Stimulated activated CD4-positive, alpha-beta T cell treated with anti-CD3 and anti-CD28 coated beads, Interleukin-1b, Interleukin-23, amount 100 ng/mL, for 48 hours (primary cell): ENCODE data around the gene COL13A1.

Experiments used
- DNase-seq: peaks from one replicate; pipeline ENCODE4 v3.0.0-alpha.2; 2020

Gene COL13A1

GRCh38 chr10:69848454-69848853, 46.7 kb downstream of the COL13A1 start:
- no peak for DNase-seq

- no peak for DNase-seq
Measured at GRCh38 chr10:69849825-69850224, 48.1 kb downstream of the COL13A1 start.

GRCh38 chr10:69850440-69850839, 48.7 kb downstream of the COL13A1 start:
- no peak for DNase-seq

GRCh38 chr10:69851306-69851705, 49.6 kb downstream of the COL13A1 start:
- DNase-seq, result no peak

- DNase-seq, result no peak
Measured at GRCh38 chr10:69853064-69853463, 51.4 kb downstream of the COL13A1 start.

GRCh38 chr10:69854511-69855345, 53.0 kb downstream of the COL13A1 start:
- DNase-seq, result no peak

- no peak for DNase-seq
Measured at GRCh38 chr10:69855346-69856111, 53.8 kb downstream of the COL13A1 start.

- DNase-seq, result no peak
Measured at GRCh38 chr10:69856601-69857166, 55.0 kb downstream of the COL13A1 start.

GRCh38 chr10:69858201-69858600, 56.5 kb downstream of the COL13A1 start:
- no peak for DNase-seq

GRCh38 chr10:69860271-69860670, 58.6 kb downstream of the COL13A1 start:
- no peak for DNase-seq

GRCh38 chr10:69861251-69862240, 59.8 kb downstream of the COL13A1 start:
- no peak for DNase-seq

GRCh38 chr10:69862882-69863530, 61.3 kb downstream of the COL13A1 start:
- no peak for DNase-seq

- no peak for DNase-seq
Measured at GRCh38 chr10:69863580-69863979, 61.9 kb downstream of the COL13A1 start.

- DNase-seq, result no peak
Measured at GRCh38 chr10:69864321-69864720, 62.6 kb downstream of the COL13A1 start.

GRCh38 chr10:69865450-69865849, 63.7 kb downstream of the COL13A1 start:
- DNase-seq, result no peak

- no peak for DNase-seq
Measured at GRCh38 chr10:69866246-69866687, 64.6 kb downstream of the COL13A1 start.

- DNase-seq, result no peak
Measured at GRCh38 chr10:69866688-69867461, 65.2 kb downstream of the COL13A1 start.

- no peak for DNase-seq
Measured at GRCh38 chr10:69867699-69868558, 66.2 kb downstream of the COL13A1 start.

- DNase-seq, result no peak
Measured at GRCh38 chr10:69868821-69869220, 67.1 kb downstream of the COL13A1 start.
